ENCODE measurements around the gene ARHGAP29. TPM values are rescaled to one million over a fixed set of nuclear protein-coding genes. Genes with fewer than 3 reads are reported as not detected.

Gene ARHGAP29
- total and polyA plus RNA-seq, 2 of the 8 experiments (the other 6 are each of a cell fraction or from before 2014, with no cell fraction given) = 0.57 to 3.2 TPM

DNA sequence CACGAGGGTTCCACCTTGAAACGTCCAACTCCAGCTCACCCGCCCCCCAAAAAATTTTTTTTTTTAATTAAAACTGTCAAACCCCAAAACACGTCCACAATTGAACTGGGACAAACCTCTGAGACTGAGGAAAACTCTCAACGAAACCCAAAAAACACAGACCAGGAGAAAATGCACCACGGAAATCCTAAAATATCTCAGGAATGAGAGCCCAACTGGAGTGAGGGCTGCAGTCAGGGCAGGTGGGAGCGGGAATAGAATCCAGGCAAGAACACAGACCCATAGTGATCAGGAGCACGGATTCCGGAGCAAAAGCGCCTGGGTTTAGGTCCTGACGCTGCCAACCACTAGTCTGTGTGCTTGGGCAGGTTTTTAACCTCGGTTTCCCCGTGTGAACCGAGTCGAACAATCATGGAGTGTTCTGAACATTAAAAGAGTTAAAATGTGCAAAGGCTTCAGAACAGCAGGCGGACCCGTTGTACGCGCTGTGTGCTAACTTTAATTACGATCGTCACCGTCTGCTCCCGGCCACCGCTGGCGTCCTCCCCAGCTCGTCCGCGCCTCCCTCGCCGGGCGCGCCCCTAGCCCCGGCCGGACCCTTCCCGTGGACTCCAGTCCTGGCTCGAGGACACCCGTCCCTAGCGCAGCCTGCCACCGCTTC is 624 bp downstream of the ARHGAP29 start:
- POLR2A ChIA-PET (ENCODE audit: partially characterized antibody) = interaction anchor here (0.6 to 2.7 kb wide), 4 partner anchors 10 to 179 kb away, joined by 3 to 11 read pairs (median 4); no protein-coding TSS in a partner anchor
- no peak overlapping the region for H3K14ac ChIP-seq (ENCODE audit: insufficient read length)
- peaks cover 17 to 40% (median 32%) of the 10 kb centered on the region in 4 experiments for H3K27me3 ChIP-seq (replicated peaks in 1 of 4; ENCODE audit: control insufficient read depth in 3 of 4, extremely low read depth in 1 of 4, insufficient read depth in 3 of 4, low read length in 3 of 4)
- FAIRE-seq = no peak
- H3K9ac ChIP-seq (replicated peaks in 1 of 4; ENCODE audit: extremely low read depth in 1 of 4, low read depth in 3 of 4, low read length in 3 of 4) = no peak overlapping the region
- peak overlapping the region; percentile 53 to 84 (median 70) for H3K4me3 ChIP-seq (ENCODE audit: extremely low read depth in 1 of 4, insufficient read depth in 2 of 4, low read depth in 3 of 4, low read length in 4 of 4)
- no peak overlapping the region for H2BK120ac ChIP-seq (replicated peaks; ENCODE audit: low read depth, low read length)
- H3K79me1 ChIP-seq (ENCODE audit: low read depth, low read length) = no peaks in the 10 kb centered on the region
- no peak overlapping the region for H3K4ac ChIP-seq (replicated peaks; ENCODE audit: insufficient read length, low read depth, low read length)
- H3K27ac ChIP-seq (ENCODE audit: low read depth, low read length) = no peak overlapping the region
- no peak overlapping the region for H3K56ac ChIP-seq (replicated peaks; ENCODE audit: insufficient read length, low read depth, low read length)
- H3K18ac ChIP-seq (ENCODE audit: extremely low read depth, low read length) = no peak overlapping the region
- CTCF ChIA-PET (ENCODE audit: partially characterized antibody) = interaction anchor here (0.9 to 13.1 kb wide), 16 partner anchors 9 to 569 kb away, joined by 3 to 151 read pairs (median 4); no protein-coding TSS in a partner anchor
- H2BK12ac ChIP-seq (ENCODE audit: low read depth, low read length) = no peak overlapping the region
- no peak overlapping the region for H4K5ac ChIP-seq (ENCODE audit: insufficient read length, low read depth, low read length)
- no peak overlapping the region for H3K23ac ChIP-seq (ENCODE audit: insufficient read length)
- no peak overlapping the region for H4K91ac ChIP-seq (replicated peaks; ENCODE audit: insufficient read length, low read length)
- no peaks in the 10 kb centered on the region for H3K79me2 ChIP-seq (ENCODE audit: control insufficient read depth in 1 of 2, insufficient read depth in 2 of 2, low read length in 2 of 2)
- H3K9me3 ChIP-seq (ENCODE audit: insufficient read depth in 2 of 2, low read depth in 1 of 2, low read length in 1 of 2) = no peaks in the 10 kb centered on the region
- H4K20me1 ChIP-seq (replicated peaks in 1 of 2; ENCODE audit: control insufficient read depth in 1 of 2, insufficient read depth in 2 of 2, low read length in 2 of 2) = no peaks in the 10 kb centered on the region
- peaks cover 11% of the 10 kb centered on the region; the same call in 1 of the 2 replicates for H3K23me2 ChIP-seq (ENCODE audit: low read depth, low read length)
- peaks cover 0 to 2% (median 0%) of the 10 kb centered on the region in 4 experiments; a peak in 1 of 7 replicates for H3K4me1 ChIP-seq (replicated peaks in 1 of 4; ENCODE audit: control insufficient read depth in 3 of 4, insufficient read depth in 4 of 4, low read length in 3 of 4)
- no peak overlapping the region for H2BK20ac ChIP-seq (ENCODE audit: low read length)
- peak overlapping the region; percentile 6; the same call in 1 of the 2 replicates for H2AFZ ChIP-seq (ENCODE audit: low read length)
- no peak overlapping the region for H2AK5ac ChIP-seq (ENCODE audit: low read depth, low read length)
- no peak overlapping the region for H2BK15ac ChIP-seq (ENCODE audit: low read length)
- 4% methylated on average over 38 of the region's 39 CpGs; no CpG with 5 or more reads in 1 of the 2 experiments for WGBS, 2 experiments (ENCODE audit: extremely low coverage in 1 of 2, insufficient coverage in 1 of 2, insufficient read length in 1 of 2, insufficient replicate concordance in 2 of 2, low coverage in 1 of 2, low lambda C conversion rate in 2 of 2, missing lambda C conversion rate in 1 of 2)
- H4K8ac ChIP-seq (ENCODE audit: extremely low read depth, insufficient read depth, low read length) = no peak overlapping the region
- H2BK5ac ChIP-seq (ENCODE audit: low read depth, low read length) = no peak overlapping the region
- H3K4me2 ChIP-seq (ENCODE audit: insufficient read depth in 1 of 2, low read depth in 2 of 2, low read length in 2 of 2) = peak overlapping the region; percentile 70 to 95
- H3K36me3 ChIP-seq (ENCODE audit: control insufficient read depth in 2 of 4, insufficient read depth in 4 of 4, low read length in 3 of 4) = no peaks in the 10 kb centered on the region
- DNase-seq (ENCODE audit: low read depth in 1 of 2, low spot score in 2 of 2) = no peak
- TF ChIP-seq MAFK (IDR thresholded peaks at IDR 0.05; ENCODE audit: low read depth, low read length) (no peak), SP4 (IDR thresholded peaks at IDR 0.05; ENCODE audit: low read length) (no peak), BCL11A (IDR thresholded peaks at IDR 0.05; ENCODE audit: low read depth in 2 of 2, low read length in 2 of 2) (no peak), GTF2F1 (IDR thresholded peaks at IDR 0.05; ENCODE audit: borderline replicate concordance, low read depth, low read length) (no peak), RAD21 (IDR thresholded peaks at IDR 0.05 in 1 of 2, conservative IDR thresholded peaks at IDR 0.05 in 1 of 2; ENCODE audit: low read depth in 2 of 2, low read length in 2 of 2) (peak; percentile 19 to 22; a peak in 3 of 4 replicates), BACH1 (IDR thresholded peaks at IDR 0.05; ENCODE audit: low read length) (no peak), SUZ12 (IDR thresholded peaks at IDR 0.05; ENCODE audit: low read length) (peak; percentile 41; the same call in 1 of the 2 replicates)
- TF ChIP-seq, protein P1, sequence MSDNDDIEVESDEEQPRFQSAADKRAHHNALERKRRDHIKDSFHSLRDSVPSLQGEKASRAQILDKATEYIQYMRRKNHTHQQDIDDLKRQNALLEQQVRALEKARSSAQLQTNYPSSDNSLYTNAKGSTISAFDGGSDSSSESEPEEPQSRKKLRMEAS (IDR thresholded peaks at IDR 0.05) = no peak
- TF ChIP-seq, protein P2, sequence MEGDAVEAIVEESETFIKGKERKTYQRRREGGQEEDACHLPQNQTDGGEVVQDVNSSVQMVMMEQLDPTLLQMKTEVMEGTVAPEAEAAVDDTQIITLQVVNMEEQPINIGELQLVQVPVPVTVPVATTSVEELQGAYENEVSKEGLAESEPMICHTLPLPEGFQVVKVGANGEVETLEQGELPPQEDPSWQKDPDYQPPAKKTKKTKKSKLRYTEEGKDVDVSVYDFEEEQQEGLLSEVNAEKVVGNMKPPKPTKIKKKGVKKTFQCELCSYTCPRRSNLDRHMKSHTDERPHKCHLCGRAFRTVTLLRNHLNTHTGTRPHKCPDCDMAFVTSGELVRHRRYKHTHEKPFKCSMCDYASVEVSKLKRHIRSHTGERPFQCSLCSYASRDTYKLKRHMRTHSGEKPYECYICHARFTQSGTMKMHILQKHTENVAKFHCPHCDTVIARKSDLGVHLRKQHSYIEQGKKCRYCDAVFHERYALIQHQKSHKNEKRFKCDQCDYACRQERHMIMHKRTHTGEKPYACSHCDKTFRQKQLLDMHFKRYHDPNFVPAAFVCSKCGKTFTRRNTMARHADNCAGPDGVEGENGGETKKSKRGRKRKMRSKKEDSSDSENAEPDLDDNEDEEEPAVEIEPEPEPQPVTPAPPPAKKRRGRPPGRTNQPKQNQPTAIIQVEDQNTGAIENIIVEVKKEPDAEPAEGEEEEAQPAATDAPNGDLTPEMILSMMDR (IDR thresholded peaks at IDR 0.05; ENCODE audit: control extremely low read depth in 1 of 3, insufficient read depth in 1 of 3, low read depth in 1 of 3, low read length in 3 of 3) = peak in 2 of 3 experiments; percentile 4 to 11; a peak in 2 of 4 replicates
